ENCODE results near the gene LEMD2.
A peak's percentile ranks its signal among the peaks of the same experiment; 100 is the strongest.

Gene LEMD2

GRCh38 chr6:33779290-33779689, 9.6 kb downstream of the LEMD2 start:
- no peak overlapping the region for H3K4me3 ChIP-seq (ENCODE audit: low read length)
- DNase-seq (ENCODE audit: low read depth, low spot score): no peak

- DNase-seq (ENCODE audit: low read depth, low spot score): no peak
These were observed 10.3 kb downstream of the LEMD2 start for GRCh38 chr6:33778444-33779121.

GRCh38 chr6:33777398-33778388, 11.2 kb downstream of the LEMD2 start:
- no peak for DNase-seq (ENCODE audit: low read depth, low spot score)
- H3K4me3 ChIP-seq (ENCODE audit: low read length): no peak overlapping the region

More at GRCh38 chr6:33778444-33779121, 10.3 kb downstream of the LEMD2 start:
- no peak overlapping the region for H3K4me3 ChIP-seq (ENCODE audit: low read length)

GRCh38 chr6:33776764-33777163, 12.2 kb downstream of the LEMD2 start:
- H3K4me3 ChIP-seq (ENCODE audit: low read length): no peak overlapping the region
- DNase-seq (ENCODE audit: low read depth, low spot score): no peak

- H3K4me3 ChIP-seq (ENCODE audit: low read length): no peak overlapping the region
- no peak for DNase-seq (ENCODE audit: low read depth, low spot score)
These were observed 12.7 kb downstream of the LEMD2 start for GRCh38 chr6:33776186-33776585.

- H3K4me3 ChIP-seq (ENCODE audit: low read length): no peak overlapping the region
- DNase-seq (ENCODE audit: low read depth, low spot score): no peak
These were observed 14.2 kb downstream of the LEMD2 start for GRCh38 chr6:33774774-33775173.

- no peak for DNase-seq (ENCODE audit: low read depth, low spot score)
- H3K4me3 ChIP-seq (ENCODE audit: low read length): no peak overlapping the region
These were observed 15.9 kb downstream of the LEMD2 start for GRCh38 chr6:33772902-33773472.

- no peak overlapping the region for H3K4me3 ChIP-seq (ENCODE audit: low read length)
- no peak for DNase-seq (ENCODE audit: low read depth, low spot score)
These were observed 16.7 kb downstream of the LEMD2 start for GRCh38 chr6:33772082-33772830.

- peak; percentile 52 for DNase-seq (ENCODE audit: low read depth, low spot score)
- H3K4me3 ChIP-seq (ENCODE audit: low read length): no peak overlapping the region
These were observed 17.5 kb downstream of the LEMD2 start for GRCh38 chr6:33771146-33772081.

GRCh38 chr6:33770833-33771145, 18.1 kb downstream of the LEMD2 start:
- no peak for DNase-seq (ENCODE audit: low read depth, low spot score)
- no peak overlapping the region for H3K4me3 ChIP-seq (ENCODE audit: low read length)

- no peak for DNase-seq (ENCODE audit: low read depth, low spot score)
- no peak overlapping the region for H3K4me3 ChIP-seq (ENCODE audit: low read length)
These were observed 18.7 kb downstream of the LEMD2 start for GRCh38 chr6:33770124-33770832.

- H3K4me3 ChIP-seq (ENCODE audit: low read length): no peak overlapping the region
- DNase-seq (ENCODE audit: low read depth, low spot score): no peak
These were observed 19.6 kb downstream of the LEMD2 start for GRCh38 chr6:33769248-33769821.

- H3K4me3 ChIP-seq (ENCODE audit: low read length): no peak overlapping the region
- DNase-seq (ENCODE audit: low read depth, low spot score): peak; percentile 51
These were observed 20.2 kb downstream of the LEMD2 start for GRCh38 chr6:33768644-33769120.

- no peak for DNase-seq (ENCODE audit: low read depth, low spot score)
- H3K4me3 ChIP-seq (ENCODE audit: low read length): no peak overlapping the region
These were observed 21.7 kb downstream of the LEMD2 start for GRCh38 chr6:33766921-33767907.

GRCh38 chr6:33765368-33765767, 23.6 kb downstream of the LEMD2 start:
- DNase-seq (ENCODE audit: low read depth, low spot score): no peak
- H3K4me3 ChIP-seq (ENCODE audit: low read length): no peak overlapping the region

- no peak overlapping the region for H3K4me3 ChIP-seq (ENCODE audit: low read length)
- no peak for DNase-seq (ENCODE audit: low read depth, low spot score)
These were observed 24.9 kb downstream of the LEMD2 start for GRCh38 chr6:33764036-33764435.

All from Jurkat, Clone E6-1 (cell line).